ENCODE results near the gene NLRP3.
"Not testable (repeated sequence)": the region's sequence is repeated elsewhere in the genome, so short reads cannot be mapped to it uniquely, and the experiment has no call there.

Gene NLRP3

GRCh38 chr1:247456914-247457639, 41.1 kb downstream of the NLRP3 start:
- peak; percentile 26 for DNase-seq
- in situ Hi-C loops (cut with MboI; ENCODE audit: low pct_unique_long_range_greater_than_20kb, low sequenced_read_pairs): no loop called here

- no peak for DNase-seq
- in situ Hi-C loops (cut with MboI; ENCODE audit: low pct_unique_long_range_greater_than_20kb, low sequenced_read_pairs): no loop called here
Observed at GRCh38 chr1:247459507-247459906, 43.5 kb downstream of the NLRP3 start.

GRCh38 chr1:247465796-247466195, 49.8 kb downstream of the NLRP3 start:
- in situ Hi-C loops (cut with MboI; ENCODE audit: low pct_unique_long_range_greater_than_20kb, low sequenced_read_pairs): no loop called here
- DNase-seq: no peak

GRCh38 chr1:247467129-247467528, 51.2 kb downstream of the NLRP3 start:
- in situ Hi-C loops (cut with MboI; ENCODE audit: low pct_unique_long_range_greater_than_20kb, low sequenced_read_pairs): no loop called here
- DNase-seq: no peak

- no peak for DNase-seq
- in situ Hi-C loops (cut with MboI; ENCODE audit: low pct_unique_long_range_greater_than_20kb, low sequenced_read_pairs): no loop called here
Observed at GRCh38 chr1:247468481-247469140, 52.6 kb downstream of the NLRP3 start.

- in situ Hi-C loops (cut with MboI; ENCODE audit: low pct_unique_long_range_greater_than_20kb, low sequenced_read_pairs): no loop called here
Observed at GRCh38 chr1:247469141-247469535, 53.2 kb downstream of the NLRP3 start.

GRCh38 chr1:247470942-247471429, 55.0 kb downstream of the NLRP3 start:
- DNase-seq; in situ Hi-C loops (cut with MboI; ENCODE audit: low pct_unique_long_range_greater_than_20kb, low sequenced_read_pairs): not testable (repeated sequence)

More at GRCh38 chr1:247469141-247469535, 53.2 kb downstream of the NLRP3 start:
- no peak for DNase-seq

- in situ Hi-C loops (cut with MboI; ENCODE audit: low pct_unique_long_range_greater_than_20kb, low sequenced_read_pairs): no loop called here
- DNase-seq: no peak
Observed at GRCh38 chr1:247471445-247472016, 55.6 kb downstream of the NLRP3 start.

- in situ Hi-C loops (cut with MboI; ENCODE audit: low pct_unique_long_range_greater_than_20kb, low sequenced_read_pairs): no loop called here
- no peak for DNase-seq
Observed at GRCh38 chr1:247472035-247472434, 56.1 kb downstream of the NLRP3 start.

GRCh38 chr1:247474367-247474766, 58.4 kb downstream of the NLRP3 start:
- in situ Hi-C loops (cut with MboI; ENCODE audit: low pct_unique_long_range_greater_than_20kb, low sequenced_read_pairs): no loop called here
- no peak for DNase-seq

- no peak for DNase-seq
- in situ Hi-C loops (cut with MboI; ENCODE audit: low pct_unique_long_range_greater_than_20kb, low sequenced_read_pairs): no loop called here
Observed at GRCh38 chr1:247475793-247476192, 59.8 kb downstream of the NLRP3 start.

GRCh38 chr1:247476328-247477058, 60.5 kb downstream of the NLRP3 start:
- in situ Hi-C loops (cut with MboI; ENCODE audit: low pct_unique_long_range_greater_than_20kb, low sequenced_read_pairs): not testable (repeated sequence)

GRCh38 chr1:247482747-247483146, 66.8 kb downstream of the NLRP3 start:
- no peak for DNase-seq

More at GRCh38 chr1:247476328-247477058, 60.5 kb downstream of the NLRP3 start:
- not testable (repeated sequence) for DNase-seq

GRCh38 chr1:247487057-247487456, 71.1 kb downstream of the NLRP3 start:
- in situ Hi-C loops (cut with MboI; ENCODE audit: low pct_unique_long_range_greater_than_20kb, low sequenced_read_pairs): no loop called here

More at GRCh38 chr1:247482747-247483146, 66.8 kb downstream of the NLRP3 start:
- in situ Hi-C loops (cut with MboI; ENCODE audit: low pct_unique_long_range_greater_than_20kb, low sequenced_read_pairs): no loop called here

GRCh38 chr1:247491328-247491727, 75.4 kb downstream of the NLRP3 start:
- in situ Hi-C loops (cut with MboI; ENCODE audit: low pct_unique_long_range_greater_than_20kb, low sequenced_read_pairs): no loop called here
- DNase-seq: no peak

More at GRCh38 chr1:247487057-247487456, 71.1 kb downstream of the NLRP3 start:
- peak; percentile 79 for DNase-seq

GRCh38 chr1:247493106-247493505, 77.1 kb downstream of the NLRP3 start:
- in situ Hi-C loops (cut with MboI; ENCODE audit: low pct_unique_long_range_greater_than_20kb, low sequenced_read_pairs): no loop called here
- no peak for DNase-seq

- in situ Hi-C loops (cut with MboI; ENCODE audit: low pct_unique_long_range_greater_than_20kb, low sequenced_read_pairs): no loop called here
- peak; percentile 77 for DNase-seq
Observed at GRCh38 chr1:247494767-247495166, 78.8 kb downstream of the NLRP3 start.

- in situ Hi-C loops (cut with MboI; ENCODE audit: low pct_unique_long_range_greater_than_20kb, low sequenced_read_pairs): no loop called here
- no peak for DNase-seq
Observed at GRCh38 chr1:247496581-247497285, 80.8 kb downstream of the NLRP3 start.
